HG03565 (cell line): ENCODE results near the gene PRELID3B.

Experiments
- ATAC-seq: cut with Tn5 transposase; IDR thresholded peaks from one replicate; pipeline ENCODE4 v1.9.1; 2021; ENCODE audit warnings: mild to moderate bottlenecking, moderate library complexity; ENCODE audit not compliant: unreplicated experiment

The PRELID3B gene

DNA sequence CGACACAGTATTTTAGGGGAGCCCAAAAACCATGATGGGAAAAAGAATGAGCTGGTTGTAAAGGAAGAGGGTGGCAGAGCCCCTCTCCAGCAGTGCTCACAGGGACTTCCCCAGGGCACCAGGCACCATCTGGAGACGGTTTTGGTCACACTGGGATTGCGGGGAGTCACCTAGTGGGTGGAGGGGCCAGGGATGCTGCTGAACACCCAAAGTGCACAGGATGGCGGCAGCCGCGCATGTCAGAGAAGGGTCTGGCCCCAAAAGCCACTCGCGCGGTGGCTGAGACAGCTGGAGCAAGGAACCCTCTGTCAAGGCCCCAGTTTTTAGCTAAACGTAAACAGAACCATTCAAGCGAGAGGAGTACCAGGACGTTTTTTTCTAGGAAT is 46.4 kb downstream of the PRELID3B start:
- no peak for ATAC-seq

DNA sequence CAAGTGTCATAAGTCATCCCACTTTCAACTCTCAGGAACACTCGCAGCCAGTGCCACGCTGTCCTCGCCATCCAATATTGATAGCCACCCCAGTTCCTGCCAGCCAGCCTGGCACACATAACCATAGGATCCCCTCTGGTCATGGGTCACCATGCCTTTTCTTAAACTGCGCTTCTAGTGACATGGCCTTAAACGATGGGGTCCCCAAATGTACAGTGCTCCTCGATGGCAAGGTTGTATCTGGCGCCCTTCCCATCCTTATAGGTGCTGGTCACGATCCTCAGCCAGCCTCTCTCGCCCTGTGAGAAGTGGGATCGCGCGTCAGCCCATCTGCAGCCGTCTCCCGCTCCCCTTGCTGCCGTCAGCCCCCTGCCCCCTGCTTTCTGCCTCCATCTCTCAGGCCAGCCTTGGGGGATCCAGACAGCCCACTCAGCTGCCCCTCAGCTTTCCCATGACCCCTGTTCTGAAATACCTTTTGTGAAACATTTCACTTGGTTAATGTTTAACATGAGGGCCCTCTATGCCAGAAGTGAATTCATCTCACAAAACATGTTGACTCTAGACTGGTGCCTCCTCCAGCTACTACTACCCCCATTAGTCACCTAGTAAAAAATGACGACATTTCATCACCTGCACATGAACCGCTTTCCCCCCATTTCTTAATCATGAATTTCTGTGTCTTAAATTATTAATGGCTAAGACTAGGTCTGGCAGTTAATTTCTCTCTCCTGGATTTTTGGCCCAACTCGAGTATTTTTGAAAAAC is 46.9 kb downstream of the PRELID3B start:
- no peak for ATAC-seq

DNA sequence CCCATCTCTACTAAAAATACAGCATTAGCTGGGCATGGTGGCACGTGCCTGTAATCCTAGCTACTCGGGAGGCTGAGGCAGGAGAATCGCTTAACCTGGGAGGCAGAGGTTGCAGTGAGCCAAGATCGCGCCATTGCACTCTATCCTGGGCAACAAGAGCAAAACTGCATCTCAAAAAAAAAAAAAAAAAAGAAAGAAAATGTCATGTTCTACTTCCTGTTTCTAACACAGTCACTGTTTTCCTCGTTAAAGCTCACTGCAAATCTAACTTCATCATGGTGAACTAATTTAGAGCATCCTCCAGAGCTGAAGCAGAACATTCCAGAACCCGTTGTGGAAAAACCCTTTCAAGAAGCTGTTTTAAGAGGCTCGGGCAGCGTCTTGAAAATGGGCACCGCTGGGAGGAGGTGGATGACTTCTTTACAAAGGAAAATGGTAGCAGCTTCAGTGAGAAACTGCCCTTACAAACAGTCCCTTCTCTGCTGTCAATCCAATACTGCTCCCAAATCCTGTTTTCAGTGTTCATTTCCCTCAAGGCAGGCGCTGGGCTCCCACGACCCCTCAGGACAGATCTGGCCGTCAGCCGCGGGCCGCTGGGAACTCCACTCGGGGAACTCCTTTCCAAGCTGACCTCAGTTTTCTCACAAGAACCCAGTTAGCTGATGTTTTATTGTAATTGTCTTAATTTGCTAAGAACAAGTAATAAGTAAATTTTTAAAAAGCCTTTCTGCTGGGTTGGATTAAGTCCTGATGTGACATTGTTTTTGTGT is 48.0 kb downstream of the PRELID3B start:
- ATAC-seq: no peak

DNA sequence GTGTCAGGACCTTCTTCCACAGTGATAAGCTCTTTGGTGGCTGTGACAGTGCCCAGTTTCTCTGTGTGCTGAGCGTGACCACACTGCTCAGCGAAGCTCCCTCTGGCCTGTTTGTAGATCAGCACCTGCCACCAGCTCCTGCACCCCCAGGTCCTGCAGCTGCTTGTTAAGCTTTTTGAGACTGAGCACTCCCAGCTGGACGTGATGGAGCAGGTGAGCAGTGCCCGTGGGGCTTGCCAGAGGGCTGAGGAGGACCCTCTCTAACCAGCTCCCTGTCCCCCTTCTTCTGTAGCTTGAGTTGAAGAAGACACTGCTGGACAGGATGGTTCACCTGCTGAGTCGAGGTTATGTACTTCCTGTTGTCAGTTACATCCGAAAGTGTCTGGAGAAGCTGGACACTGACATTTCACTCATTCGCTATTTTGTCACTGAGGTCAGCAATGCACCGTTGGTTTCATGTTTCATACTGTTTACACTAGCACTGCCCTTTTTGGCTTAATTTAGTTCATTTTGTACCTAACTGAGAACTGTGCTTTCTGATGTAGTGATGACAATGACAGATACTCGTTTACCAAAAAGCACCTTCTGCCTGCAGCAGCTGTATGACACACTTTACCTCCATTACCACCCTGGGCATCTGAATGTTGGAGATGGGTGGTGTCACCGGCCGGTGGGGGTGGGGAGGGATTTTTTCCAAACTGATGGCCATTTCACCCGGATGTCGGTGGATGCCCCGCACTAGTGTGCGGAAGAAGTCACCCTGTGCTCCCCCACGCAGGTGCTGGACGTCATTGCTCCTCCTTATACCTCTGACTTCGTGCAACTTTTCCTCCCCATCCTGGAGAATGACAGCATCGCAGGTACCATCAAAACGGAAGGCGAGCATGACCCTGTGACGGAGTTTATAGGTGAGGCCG is 49.0 kb downstream of the PRELID3B start:
- ATAC-seq: no peak

DNA sequence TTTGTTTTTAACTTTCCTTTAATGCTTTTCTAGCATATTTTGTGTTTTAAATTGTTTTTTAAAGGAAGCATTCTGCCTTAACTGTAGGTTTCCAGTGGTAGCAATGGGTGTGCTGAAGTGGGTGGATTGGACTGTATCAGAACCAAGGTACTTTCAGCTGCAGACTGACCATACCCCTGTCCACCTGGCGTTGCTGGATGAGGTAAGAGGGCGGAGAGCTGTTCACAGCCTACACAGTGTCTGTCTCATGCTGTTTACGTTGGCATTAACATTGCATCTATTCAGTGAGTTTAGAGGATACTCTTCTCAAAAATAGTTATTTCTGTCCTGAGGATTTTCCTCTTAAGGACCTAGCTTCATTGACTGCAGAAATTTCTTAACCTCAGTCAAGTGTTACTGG is 49.7 kb downstream of the PRELID3B start:
- no peak for ATAC-seq

DNA sequence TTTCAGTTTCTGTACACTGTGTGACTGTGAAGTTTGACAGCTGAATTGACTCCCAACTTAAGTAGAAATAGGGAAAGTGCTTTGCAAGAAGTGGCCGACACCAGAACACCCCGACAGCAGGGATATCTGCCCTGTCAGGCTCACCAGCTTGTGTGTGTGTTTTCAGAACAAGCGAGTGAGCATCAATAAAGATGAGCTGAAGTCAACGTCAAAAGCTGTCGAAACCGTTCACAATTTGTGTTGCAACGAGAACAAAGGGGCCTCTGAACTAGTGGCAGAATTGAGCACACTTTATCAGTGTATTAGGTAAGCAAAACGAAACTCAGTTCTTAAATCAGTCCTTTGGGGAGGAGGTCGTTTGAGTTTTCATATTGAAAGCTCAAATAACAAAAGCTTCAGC is 50.9 kb downstream of the PRELID3B start:
- no peak for ATAC-seq

DNA sequence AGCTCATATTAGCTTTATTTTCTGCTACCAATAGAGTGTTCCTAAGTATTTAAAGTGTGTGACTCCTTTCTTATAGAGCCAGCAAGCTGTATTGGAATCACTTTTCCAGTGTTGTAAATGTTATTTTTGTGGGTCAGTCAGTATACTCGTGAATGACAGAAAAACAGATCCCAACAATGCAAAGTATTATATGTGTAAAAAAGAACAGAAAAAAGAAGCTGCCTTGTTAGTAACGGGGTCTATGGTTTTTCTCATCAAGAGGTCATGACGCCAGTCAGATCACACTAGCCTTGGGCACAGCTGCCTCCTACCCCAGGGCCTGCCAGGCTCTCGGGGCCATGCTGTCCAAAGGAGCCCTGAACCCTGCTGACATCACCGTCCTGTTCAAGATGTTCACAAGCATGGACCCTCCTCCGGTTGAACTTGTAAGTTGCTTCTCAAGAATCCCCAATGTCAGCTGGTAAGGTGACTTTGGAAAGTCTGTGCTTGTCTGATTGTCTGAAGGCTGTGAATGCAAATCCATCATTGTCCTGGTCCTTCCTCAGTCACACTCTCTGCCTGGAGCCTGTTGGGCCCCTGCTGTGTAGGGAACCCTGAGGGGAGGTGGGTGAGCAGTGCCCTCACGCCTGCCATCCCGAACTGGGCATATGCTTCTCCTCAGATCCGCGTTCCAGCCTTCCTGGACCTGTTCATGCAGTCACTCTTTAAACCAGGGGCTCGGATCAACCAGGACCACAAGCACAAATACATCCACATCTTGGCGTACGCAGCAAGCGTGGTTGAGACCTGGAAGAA is 51.7 kb downstream of the PRELID3B start:
- ATAC-seq: no peak

DNA sequence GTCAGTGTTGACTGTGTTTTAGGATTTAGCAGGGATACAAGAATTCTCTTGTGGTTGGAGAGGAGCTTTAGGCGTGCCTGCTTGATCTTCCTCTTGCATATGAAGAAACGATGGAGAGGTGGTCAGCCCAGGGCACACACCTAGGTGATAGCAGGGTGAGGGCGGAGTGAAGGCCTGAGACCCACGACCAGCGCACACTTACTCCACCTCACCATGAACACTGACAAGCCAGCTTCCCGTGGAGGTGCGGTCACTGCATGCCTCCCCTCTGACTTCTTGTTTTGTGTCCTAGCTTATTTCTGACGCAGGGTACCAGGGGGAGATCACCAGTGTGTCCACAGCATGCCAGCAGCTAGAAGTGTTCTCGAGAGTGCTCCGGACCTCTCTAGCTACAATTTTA is 53.4 kb downstream of the PRELID3B start:
- ATAC-seq: no peak

DNA sequence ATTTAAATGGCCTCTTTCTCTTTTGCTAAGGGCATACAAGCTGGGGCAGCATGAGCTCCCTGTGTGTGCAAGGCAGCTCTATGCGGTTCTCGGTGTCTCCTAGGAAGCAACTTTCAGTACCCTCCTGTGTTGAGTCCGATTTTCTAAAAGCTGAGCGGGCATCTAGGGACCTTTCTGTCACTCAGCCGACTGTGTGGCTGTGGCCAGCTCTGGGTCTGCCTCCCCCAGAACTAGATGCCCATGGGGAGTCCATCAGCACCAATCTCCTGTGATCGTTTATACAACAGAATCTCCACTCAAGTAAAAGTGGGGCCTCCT is 54.1 kb downstream of the PRELID3B start:
- ATAC-seq: no peak

DNA sequence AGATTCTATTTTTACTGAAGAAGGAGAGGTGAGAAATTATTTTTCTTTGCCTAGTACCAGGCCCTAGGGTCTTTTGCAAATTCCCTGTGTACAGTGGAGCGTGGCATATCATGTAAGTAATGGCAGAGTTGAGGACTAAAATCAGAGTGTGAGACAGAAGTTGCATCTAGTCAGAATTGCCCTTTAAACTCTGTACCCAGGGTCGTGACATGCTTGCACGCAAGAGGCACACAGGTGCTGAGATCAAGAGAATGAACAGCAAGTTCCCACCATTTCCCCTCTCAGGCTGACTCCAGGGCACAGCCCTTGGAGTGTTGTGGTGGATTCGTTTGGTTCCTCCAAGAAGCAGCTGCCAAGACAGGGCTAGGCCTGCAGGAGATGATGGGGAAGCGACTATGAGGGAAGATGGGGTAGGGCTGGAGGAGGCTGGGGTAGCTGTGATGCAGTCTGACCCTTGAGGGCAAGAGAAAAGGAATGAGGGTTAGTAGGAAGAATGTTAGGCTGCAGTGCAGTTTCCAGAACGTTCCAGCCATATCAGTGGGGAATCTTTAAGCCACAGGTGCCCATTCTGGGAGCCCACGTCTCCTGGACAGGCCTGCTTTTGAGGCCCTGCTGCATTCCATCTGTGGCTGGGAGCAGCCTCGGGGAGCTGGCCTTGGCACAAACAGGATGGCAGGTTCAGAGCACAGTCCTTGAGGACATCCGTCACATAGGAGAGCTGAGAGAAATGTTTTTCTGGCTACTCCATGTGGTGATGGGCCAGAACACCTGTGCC is 54.6 kb downstream of the PRELID3B start:
- ATAC-seq: no peak

DNA sequence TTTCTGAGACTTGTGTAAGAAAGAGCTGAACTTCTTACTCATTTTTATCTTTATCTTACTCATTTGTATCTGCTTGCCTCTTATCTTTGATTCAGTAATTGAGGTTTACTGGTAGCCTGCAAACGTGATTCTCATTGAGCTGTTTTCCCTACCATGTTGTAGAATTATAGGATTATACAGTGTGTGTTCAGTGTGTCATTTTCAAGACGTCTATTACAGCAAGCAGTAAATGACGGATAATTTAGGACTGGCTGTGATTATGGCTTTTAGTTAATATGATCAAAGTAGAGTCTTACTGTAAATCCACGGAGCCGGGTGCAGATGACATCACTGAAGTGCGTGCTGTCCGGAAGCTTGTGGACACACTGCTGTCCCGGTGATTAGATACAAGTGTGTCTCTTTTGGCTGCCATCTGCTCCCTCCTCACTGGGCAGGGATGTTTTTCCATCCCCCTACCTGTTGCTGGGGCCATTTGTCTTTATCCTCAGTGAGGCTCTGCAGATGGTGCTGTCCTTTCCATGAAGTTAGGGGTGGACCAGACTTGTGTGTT is 55.5 kb downstream of the PRELID3B start:
- ATAC-seq: no peak

DNA sequence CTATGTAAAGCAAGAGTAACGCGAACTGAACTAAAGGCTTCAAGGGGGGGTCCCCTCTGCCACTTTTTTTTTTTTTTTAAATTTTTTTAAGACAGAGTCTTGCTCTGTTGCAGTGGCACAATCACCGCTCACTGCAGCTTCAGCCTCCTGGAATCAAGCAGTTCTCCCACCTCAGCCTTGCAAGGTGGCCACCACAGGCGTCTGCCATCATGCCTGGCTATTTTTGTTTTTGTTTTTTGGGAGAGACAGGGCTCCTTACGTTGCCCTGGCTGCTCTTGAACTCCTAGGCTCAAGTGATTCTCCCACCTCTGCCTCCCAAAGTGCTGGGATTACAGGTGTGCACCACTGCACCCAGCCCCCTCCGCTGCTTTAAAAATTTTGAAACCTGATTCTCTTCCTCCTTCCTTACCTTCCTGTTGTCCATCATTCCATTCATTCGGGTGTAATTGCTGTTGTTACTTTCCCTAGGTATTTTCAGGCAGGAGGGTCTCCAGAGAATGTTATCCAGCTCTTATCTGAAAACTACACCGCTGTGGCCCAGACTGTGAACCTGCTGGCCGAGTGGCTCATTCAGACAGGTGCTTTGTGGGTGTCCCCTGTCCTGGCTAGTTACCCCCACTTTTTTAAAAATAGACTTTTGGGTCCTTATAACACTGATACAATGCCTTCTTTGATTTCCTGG is 56.2 kb downstream of the PRELID3B start:
- no peak for ATAC-seq

DNA sequence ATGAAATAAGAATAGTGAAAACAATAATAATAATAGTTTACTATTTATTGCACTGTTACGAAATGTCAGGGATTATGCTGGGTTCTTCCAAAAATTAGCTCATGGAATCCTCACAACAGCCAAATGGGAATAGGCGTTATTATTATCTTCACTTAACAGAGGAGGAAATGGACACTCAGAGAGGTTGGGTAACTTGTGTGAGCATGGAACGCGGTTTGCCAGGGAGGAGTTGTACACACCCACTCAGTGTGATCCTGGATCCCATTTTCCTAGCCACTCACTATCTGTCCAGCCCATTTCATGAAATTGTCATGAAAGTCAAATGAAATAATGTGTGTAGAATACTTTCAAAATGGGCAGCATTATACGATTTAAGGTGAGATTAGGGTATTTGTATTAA is 56.9 kb downstream of the PRELID3B start:
- no peak for ATAC-seq

DNA sequence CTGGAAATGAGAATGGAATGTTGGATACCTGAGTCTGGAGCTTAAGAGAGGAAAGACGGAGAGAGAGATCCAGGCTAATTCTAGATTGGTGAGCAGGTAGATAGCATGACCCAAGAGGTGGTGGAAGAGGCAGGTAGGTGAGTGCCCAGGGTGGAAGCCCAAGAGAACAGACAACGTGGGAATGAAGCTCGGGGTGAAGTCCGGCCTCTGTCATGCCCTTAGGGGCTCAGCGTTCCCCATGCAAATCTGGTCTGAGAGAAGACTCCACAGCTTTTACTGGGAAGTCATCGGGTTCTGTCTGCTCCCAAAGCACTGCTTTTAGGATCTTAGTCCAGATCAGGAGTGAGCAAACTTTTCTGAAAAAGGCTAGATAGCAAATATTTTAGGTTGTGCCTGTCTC is 57.9 kb downstream of the PRELID3B start:
- ATAC-seq: no peak
